ENCODE measurements around the gene CMTM2.

The CMTM2 gene

DNA sequence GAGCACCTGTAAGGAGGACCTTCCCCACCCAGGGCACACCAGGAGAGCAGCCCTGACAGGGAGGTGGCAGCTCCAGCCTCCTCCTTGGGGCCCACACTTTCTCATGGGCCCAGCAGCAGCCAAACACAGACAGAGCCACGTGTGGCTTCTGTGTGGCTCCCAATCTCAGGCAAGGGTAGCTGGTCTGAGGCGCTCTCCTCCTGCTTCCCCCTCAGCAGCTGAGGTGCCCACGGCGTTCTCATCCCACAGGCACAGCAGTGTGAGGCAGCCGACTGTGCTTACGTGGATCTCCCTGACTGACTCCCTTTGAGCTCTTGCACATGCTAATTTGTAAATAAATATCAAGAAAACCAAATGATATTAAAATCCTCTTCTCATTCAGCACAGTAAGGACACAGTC, 56.1 kb downstream of the CMTM2 start:
- no peak for DNase-seq (ENCODE audit: low spot score)

- no peak for DNase-seq (ENCODE audit: low spot score)
These were observed 56.9 kb downstream of the CMTM2 start for GRCh38 chr16:66636199-66636598.

DNA sequence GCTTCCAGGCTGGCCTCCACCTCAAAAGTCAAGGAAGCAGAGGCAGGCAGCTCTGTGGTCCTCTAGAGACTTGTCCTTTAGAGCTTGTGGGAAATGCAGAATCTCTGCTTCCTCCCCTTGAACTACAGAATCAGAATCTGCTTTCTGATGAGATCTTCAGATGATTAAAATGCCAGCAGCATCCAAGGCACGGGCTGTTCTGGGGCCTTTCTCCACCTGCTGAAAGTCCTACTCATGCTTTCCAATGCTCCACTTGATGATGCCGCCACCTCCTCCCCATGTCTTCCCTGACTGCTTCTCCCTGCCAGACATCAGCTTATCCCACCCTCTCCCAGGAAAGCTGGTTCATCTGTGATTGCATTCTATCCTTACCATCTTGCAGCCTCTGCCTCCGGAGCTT, 58.5 kb downstream of the CMTM2 start:
- no peak for DNase-seq (ENCODE audit: low spot score)
